Brain pericyte (primary cell): ENCODE data around the gene DIP2B.
"Not testable (repeated sequence)": the region's sequence is repeated elsewhere in the genome, so short reads cannot be mapped to it uniquely, and the experiment has no call there.

Source experiments
- DNase-seq: peaks from one replicate; pipeline ENCODE4 v3.0.0-alpha.2; 2012; ENCODE audit warnings: low read depth, low spot score

DIP2B gene

GRCh38 chr12:50520416-50521207, 15.8 kb downstream of the DIP2B start:
- no peak for DNase-seq

GRCh38 chr12:50521781-50522180, 17.0 kb downstream of the DIP2B start:
- not testable (repeated sequence) for DNase-seq

GRCh38 chr12:50523772-50524171, 19.0 kb downstream of the DIP2B start:
- DNase-seq, result no peak

- DNase-seq, result no peak
Measured at GRCh38 chr12:50524621-50525020, 19.8 kb downstream of the DIP2B start.

GRCh38 chr12:50525422-50525821, 20.6 kb downstream of the DIP2B start:
- no peak for DNase-seq

- no peak for DNase-seq
Measured at GRCh38 chr12:50527359-50527726, 22.6 kb downstream of the DIP2B start.

GRCh38 chr12:50528800-50529199, 24.0 kb downstream of the DIP2B start:
- DNase-seq, result no peak

GRCh38 chr12:50529345-50529744, 24.6 kb downstream of the DIP2B start:
- no peak for DNase-seq

- DNase-seq, result no peak
Measured at GRCh38 chr12:50530532-50530931, 25.7 kb downstream of the DIP2B start.

- no peak for DNase-seq
Measured at GRCh38 chr12:50533203-50533584, 28.4 kb downstream of the DIP2B start.

- DNase-seq, result no peak
Measured at GRCh38 chr12:50533971-50534370, 29.2 kb downstream of the DIP2B start.

GRCh38 chr12:50536831-50537537, 32.2 kb downstream of the DIP2B start:
- DNase-seq, result no peak

- DNase-seq, result no peak
Measured at GRCh38 chr12:50537538-50537919, 32.7 kb downstream of the DIP2B start.

- no peak for DNase-seq
Measured at GRCh38 chr12:50538182-50538581, 33.4 kb downstream of the DIP2B start.

GRCh38 chr12:50541139-50541538, 36.4 kb downstream of the DIP2B start:
- no peak for DNase-seq

GRCh38 chr12:50542448-50542847, 37.7 kb downstream of the DIP2B start:
- no peak for DNase-seq

GRCh38 chr12:50543188-50543587, 38.4 kb downstream of the DIP2B start:
- not testable (repeated sequence) for DNase-seq

- DNase-seq, result no peak
Measured at GRCh38 chr12:50545213-50545612, 40.4 kb downstream of the DIP2B start.

GRCh38 chr12:50545786-50546185, 41.0 kb downstream of the DIP2B start:
- DNase-seq, result no peak

- DNase-seq, result no peak
Measured at GRCh38 chr12:50546441-50547318, 41.9 kb downstream of the DIP2B start.

- DNase-seq, result no peak
Measured at GRCh38 chr12:50547742-50548141, 43.0 kb downstream of the DIP2B start.

- DNase-seq, result no peak
Measured at GRCh38 chr12:50549885-50550284, 45.1 kb downstream of the DIP2B start.
